COR-L47 (cell line): ENCODE results near the gene CALML6.
"Not testable (repeated sequence)": the region's sequence is repeated elsewhere in the genome, so short reads cannot be mapped to it uniquely, and the experiment has no call there.

Source experiments
- DNase-seq: peaks from one replicate; lab custom pipeline; 2025; lab: John Stamatoyannopoulos, UW

Gene CALML6

DNA sequence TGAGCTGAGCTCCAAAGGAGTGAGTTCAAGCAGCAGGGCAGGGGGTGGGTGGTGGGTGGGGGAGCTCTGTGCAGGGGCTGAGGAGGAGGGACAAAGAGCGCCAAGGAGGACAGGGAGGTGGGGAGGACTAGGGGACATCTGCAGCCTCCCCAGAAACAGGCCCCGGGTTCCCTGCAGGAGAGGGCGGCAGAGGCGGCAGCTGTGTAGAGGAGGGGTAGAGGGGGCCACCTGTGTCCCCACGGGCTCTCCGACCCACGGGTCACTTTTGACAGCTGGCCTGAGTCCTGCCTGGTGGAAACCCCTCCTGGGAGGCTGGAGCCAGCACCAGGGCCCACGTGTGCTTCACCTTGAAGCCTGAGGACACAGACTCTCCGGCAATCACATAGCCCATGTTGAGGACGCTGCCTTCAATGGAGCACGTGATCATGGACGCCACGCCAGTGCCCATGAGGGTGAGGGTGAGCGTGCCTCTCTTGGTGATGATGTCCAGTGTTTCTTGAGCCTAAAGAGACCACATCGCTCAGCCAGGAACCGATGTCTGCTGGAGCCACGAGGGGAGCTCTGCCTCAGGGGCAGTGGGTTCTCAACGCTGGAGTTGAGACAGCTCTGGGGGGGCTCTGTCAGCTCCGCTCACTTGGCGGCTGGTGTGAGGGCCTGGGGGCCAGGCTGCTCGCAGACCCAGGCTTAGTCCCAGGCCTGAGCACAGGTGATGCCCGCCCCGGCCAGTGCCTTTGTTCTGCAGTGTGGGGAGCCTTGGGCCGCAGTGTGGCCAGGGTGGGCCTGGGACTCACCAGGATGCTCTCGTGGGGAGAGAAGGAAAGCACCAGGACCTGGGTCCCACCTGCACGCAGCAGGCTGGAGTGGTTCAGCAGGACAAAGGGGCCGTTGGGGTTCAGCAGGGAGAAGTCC lies 10.6 kb downstream of the CALML6 start:
- DNase-seq, result no peak

DNA sequence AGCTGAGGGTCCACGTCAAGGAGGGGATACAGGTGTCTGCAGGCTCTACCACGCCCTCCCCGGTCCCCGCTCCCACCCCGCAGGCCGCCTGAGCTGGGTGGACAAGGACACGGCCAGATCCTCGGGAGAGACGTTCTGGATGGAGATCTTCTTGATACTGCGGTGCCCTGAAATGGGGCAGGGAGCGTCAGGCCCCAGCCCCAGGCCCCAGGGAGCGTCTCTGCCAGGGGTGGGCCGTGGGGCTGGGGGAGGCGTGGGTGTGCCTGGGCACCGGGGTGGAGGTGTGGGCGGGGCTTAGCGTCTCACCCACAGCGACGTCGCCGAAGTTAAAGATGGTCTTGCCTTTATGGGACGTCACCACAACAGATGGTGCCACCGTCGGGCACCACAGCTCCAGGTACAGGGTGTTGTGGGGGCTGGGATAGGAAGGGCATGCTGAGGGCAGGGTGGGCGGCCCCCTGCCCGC lies 11.3 kb downstream of the CALML6 start:
- no peak for DNase-seq

DNA sequence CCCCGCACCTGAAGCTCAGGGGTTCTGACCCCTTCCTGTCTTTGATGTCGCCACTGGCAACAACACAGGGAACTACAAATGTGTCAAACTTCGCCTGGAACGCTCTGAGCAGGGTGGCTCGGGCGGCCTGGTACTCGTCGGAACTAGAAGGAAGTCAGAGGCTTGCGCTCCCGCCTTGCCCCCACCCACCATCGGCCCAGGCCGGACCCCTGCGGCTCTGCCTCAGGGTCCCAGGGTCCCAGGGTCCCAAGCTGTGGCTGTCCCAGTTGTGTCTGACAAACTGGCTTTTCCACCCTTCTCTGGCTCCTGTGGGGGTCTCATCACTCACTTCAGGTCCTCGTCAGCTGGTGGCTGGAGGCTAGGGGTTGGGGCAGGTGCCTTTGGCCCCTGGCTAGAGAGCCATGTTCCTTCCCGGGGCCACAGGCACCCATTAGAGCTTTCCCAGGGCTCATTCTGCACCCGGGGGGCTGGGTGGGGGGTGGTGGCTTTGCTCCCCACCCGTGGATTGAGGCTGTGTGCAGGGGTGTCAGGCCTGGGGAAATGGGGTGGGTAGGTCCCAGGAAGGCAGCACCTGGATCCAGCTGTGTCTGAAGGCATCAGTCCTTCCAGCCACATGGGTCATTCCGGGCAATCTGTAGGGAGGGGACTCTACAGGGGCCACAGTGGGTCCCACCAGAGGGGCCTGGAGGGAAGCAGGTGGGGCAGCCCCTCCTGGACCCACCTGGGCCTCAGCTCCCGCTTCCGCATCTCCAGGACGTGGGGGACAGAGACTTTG lies 12.0 kb downstream of the CALML6 start:
- DNase-seq, result no peak

DNA sequence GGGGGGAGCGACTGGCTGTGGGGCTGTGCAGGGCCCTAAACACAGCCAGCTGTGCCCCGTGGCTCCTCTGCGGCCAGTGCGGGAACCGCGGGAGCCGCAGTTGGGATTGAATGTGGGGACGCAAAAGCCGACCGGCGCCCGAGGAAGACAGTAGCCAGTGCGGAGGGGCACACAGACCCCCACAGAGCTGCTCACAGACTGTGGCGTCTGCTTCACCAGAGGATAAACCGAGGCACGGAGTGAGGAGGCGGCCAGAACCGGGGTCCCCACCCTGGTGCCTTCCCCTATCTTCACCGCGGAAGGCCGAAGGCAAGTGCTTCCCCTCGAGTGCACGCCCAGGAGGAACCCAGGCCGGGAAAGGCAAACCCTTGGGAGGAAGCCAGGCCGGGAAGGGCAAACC lies 12.7 kb downstream of the CALML6 start:
- DNase-seq, result no peak

DNA sequence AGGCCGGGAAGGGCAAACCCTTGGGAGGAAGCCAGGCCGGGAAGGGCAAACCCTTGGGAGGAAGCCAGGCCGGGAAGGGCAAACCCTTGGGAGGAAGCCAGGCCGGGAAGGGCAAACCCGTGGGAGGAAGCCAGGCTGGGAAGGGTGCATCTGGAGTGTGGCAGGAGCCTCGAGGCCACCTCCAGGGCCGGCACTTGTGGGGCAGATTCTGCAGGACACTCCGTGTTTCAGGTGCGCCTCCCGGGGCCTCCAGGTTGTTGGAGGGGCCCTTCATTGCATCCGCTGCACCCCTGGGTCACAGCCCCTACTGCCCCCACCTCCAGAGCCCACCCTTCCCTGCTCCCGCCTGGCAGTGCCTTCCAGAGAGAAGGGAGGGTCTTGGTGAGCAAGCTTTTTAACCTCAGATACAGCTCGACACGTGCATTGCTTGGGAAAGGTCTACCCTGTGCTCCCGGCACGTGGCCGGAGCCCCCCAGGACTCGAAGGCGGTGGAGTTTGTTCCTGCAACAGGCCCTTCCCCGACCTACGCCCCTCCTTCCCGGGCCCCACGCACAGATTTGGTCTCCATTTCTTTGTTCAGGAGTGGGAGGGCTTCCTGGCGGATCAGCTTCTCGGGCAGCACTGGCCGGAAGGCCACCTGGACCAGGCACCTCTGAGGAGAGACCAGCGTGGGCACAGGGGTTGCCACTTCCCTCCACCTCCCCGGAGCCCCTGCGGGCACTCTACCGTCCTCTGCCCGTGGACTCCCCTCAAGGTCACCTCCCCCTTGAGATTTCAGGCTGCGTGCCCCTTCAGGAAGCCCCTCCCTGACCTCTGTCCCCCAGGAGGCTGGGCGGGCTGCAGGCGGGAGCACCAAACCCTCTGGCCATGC lies 13.4 kb downstream of the CALML6 start:
- DNase-seq, result no peak

DNA sequence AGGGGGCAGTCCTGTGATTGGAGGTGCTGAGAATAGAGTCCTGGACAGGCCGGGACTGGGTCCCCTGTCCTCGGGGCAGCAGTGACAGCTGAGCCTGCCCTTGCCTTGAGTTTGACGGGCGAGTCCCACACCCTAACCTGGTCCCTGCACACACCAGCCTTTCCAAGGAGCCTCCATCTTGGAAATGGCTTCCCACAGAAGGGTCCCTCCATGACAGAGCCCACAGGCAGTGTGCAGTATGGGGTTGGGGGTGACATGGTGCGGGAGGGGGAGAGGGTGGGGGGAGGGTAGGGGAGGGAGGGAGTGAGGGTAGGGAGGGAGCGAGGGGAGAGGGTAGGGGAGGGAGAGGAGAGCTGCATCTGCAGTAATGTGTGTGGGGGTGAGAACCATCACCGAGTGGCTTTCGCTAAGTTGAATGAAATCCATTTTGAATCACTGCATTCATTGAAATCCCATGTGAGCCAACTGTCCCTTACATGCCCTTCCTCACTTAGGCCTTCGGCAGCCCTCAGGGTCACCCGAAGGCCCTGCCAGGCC lies 14.1 kb downstream of the CALML6 start:
- DNase-seq, result no peak

DNA sequence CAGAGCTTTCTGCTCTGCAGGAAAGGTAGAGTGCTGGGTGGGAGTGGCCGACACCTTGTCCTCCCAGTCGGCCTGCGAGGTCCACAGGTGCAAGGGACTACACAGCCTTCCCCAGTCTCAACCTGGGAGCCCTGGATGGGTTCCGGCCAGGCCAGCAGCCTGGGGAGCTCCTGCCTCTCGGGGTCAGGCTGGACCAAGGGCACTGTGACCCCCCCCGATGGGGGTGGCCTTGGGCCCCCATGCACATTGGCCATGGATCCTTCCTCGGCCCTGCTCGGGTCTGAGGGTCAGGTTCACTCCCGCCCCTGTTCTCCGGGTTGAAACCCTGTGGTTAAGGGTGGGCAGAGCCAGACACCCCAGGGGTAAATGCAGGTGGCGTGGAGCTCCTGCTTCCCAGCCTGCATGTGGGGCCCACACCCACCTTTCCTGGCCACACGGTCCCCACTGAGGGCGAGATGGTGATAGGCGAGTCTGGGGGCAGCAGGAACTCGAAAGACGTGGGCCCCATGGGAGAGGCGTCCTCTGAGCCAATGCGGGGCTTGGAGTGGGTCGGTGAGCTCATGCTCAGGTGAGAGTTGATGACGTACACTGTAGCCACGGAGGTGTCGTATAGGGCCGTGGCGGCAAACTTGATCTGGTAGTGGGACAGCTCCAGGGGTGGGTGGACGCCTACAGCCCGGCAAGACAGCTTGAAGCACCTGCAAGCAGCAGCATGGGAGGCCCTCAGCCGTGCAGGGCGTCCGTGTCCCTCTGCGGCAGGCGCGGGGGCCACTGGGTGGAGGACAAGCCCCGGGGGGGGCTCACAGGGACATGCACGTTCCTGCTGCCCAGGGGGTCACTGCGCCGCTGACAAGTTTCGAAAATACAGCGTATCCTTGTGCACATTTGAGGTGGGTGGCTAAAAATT lies 14.8 kb downstream of the CALML6 start:
- DNase-seq, result no peak

DNA sequence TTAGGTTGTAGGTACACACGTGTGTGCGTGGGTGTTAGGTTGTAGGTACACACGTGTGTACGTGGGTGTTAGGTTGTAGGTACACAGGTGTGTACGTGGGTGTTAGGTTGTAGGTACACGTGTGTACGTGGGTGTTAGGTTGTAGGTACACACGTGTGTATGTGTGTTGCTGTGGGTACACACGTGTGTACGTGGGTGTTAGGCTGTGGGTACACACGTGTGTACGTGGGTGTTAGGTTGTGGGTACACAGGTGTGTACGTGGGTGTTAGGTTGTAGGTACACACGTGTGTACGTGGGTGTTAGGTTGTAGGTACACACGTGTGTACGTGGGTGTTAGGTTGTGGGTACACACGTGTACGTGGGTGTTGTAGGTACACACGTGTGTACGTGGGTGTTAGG lies 19.8 kb downstream of the CALML6 start:
- DNase-seq, result not testable (repeated sequence)

DNA sequence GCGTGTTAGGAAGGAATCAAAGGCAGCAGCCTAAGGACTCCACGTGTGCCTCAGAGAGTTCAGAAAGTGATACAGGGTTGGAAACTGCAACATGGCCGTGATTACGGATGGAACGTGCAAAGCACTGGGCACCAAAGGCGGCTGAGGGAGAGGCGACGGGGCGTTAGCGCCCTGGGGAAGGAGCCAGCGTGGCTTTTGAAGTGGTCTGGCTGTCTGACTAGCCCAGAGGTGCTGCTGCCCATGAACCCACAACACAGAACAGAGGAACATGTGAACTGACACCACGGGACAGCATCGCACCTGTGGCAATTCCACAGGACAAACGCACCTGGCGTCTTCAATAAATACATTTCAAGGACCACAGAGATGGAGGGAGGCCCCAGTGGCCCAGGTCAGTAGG lies 22.0 kb downstream of the CALML6 start:
- no peak for DNase-seq

DNA sequence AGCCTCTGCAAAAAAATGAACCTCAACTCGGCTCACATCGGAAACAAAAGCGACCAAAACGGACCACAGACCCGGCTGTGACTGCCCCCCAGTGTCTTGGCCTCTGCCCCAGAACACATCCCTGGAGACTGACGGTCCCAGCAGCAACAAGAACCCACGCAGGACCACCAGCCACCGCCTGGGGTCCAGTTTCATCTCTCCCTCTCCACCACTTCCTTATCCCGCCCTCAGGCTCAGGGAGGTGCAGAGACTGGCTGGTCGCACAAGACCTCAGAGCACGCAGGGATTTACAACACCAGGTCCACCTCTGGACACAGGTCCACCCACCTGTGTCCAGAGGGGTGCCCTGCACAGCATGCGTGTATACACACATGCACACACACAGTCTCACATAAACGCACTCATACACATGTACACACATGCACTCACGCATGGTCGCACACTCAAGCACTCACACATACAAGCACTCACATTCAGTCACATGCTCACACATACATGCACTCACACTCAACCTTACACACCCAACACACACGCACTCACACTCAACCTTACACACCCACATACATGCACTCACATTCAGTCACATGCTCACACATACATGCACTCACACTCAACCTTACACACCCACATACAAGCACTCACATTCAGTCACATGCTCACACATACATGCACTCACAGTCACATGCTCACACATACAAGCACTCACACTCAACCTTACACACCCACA lies 22.7 kb downstream of the CALML6 start:
- no peak for DNase-seq

DNA sequence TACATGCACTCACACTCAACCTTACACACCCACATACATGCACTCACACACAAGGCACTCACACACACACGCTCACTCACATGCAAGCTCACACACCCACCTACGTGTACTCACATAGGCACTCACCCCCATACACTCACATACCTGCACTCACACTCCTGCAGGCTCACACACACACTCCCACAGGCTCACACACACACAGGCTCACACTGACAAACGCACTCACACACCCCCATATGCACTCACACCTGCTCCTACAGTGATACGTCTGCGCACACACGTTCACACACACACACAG lies 23.2 kb downstream of the CALML6 start:
- no peak for DNase-seq

DNA sequence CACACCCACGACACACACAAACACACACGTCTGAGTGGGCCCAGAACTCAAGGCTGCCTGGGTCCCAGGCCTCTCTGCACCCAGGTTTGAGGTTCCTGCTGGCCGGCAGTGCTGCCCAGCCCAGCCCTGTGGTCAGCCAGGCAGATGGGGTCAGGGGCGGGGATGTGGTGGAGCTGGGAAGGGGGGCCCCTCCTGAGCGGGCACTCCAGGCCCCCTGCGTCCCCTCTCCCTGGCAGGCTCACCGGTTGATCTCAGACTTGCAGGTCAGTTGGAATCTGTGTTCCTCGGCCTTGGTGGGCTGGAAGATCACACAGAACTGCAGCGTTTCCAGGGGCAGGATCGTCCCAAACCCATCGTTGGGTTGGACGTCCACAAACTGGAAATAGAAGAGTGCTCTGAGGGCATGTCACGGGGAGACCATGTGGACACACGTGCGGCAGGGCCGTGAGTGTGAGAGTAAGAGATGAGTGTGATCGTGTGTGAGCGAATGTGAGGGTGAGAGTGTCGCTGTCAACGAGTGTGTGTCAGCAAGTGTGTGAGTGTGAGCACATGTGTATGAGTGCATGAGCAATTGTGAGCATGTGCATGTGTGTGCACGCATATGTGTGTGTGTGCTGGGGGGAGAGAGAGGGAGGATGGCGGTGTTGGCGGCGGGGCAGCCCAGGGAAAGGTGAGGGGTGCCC lies 23.7 kb downstream of the CALML6 start:
- DNase-seq, result no peak

DNA sequence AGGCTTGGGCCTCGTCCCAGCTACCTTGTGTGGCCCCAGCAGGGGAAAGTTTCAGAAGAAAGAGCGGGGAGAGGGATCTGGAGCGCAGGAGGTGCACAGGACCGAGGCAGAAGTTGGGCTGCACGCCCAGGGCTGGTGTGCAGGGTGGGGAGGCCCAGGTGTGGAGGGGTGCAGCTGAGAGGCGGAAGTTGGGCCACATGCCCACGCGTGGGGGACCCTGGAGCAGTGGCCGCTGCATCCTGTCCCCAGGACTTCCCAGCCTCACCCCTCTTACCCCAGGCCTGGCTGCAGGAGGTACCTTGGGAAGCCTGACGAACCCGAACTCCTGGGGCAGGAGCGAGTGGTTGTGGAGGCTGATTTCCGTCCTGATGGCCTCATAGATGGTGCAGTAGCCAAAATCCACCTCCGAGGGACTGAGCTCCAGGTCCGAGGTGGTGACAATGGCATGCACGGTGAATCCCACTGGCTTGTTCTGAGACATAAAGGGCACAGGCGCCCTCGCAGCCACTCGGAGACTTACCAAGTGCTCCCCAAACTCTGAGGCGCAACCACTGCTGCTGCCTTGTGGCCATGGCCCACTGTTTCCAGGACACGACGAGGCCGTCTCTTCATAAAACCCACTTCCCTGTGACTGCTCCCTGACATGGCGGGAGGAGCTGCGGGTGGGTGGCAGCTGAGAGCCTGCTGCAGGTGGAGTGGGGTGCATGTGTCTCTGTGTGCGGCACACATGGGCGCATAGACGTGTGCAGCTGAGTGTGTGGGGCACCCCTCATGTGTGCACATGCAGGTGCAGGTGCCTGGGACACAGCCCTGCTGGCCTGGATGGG lies 24.4 kb downstream of the CALML6 start:
- no peak for DNase-seq

DNA sequence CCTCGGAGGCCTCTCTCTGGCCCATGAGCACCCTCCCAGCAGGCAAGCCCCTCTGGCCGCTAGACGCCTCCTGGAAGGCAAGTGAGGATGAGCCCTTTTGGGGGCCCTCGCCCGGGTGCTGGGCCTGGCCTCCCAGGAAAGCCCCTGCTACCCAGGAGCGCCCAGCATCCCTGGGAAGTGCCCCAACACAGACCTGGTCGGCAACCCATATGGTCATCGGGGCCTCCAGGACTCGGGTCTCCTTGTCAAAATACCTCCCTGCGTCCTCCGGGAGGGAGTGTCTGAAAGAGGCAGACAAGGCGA lies 25.0 kb downstream of the CALML6 start:
- no peak for DNase-seq

DNA sequence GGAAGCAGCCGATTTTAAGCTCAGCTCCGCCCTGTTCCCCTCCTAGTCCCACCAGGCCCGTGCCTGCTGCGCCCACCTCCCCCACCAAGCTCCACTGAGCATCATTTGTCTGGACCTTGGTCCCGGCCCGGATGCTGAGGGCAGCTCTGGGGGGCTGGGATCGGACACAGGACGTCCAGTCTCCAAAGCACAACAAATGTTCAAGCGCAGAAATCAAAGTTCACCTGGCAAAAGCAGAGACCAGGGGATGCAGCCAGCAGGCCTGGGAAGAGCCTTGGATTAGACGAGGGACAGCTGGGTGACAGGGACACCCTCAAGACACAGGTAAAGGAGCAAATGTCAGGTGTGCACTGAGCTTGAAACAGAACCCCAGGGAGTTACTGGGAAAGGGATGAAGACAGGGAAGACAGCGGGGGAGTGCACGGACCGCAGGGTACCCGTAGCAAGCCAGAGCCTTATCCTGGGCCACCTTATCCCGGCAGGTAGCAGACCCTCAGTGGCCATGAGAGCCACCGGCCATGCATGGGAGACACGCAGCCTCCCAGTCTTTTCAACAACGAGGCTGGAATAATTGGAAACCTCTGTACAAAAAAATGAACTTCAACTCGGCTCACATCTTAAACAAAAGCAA lies 26.3 kb downstream of the CALML6 start:
- DNase-seq, result no peak

DNA sequence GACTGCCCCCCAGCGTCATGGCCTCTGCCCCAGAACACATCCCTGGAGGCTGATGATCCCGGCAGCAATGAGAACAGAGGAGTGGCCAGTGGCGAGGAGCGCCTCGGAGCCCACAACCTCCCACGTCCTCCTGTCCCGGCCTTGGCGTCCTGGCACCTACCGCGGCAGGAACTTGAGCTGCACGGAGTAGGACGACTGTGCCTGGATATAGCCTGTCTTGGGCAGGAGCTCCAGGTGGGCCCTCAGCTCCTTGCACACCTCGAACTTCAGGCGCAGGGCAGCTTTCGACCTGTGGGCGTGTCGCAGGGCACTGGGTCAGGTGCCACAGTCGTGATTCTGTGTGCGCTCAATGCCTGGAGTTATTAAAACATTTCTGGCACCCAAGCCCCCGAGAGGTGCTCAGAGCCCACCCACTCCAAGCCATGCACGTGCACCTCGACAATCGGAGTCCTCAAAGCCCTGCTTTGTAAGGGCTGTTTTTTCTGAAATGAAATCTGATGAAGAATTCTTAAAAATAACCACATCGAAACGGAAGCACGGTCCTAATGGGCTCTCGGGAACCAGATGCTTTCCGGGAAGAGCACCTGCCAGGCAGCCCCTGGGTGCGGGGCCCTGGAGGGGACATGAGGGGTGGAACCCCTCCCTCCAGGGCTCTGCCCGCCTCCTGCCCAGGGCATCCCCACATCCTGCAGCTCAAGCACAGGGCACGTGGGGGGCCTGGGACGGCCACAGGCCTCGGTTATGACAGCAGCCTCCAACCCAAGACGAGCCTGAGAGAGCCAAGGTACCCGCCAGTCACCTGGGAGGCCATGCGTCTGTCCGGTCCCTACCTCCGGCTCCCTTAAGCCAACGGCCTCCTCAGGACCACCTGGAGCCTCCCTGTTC lies 27.1 kb downstream of the CALML6 start:
- DNase-seq, result no peak
